HG02938 (cell line): ENCODE measurements around the gene RSPH1.

Experiments
- ATAC-seq: cut with Tn5 transposase; IDR thresholded peaks from one replicate; pipeline ENCODE4 v1.9.1; 2021; ENCODE audit warnings: mild to moderate bottlenecking, moderate library complexity; ENCODE audit not compliant: unreplicated experiment

Gene RSPH1

DNA sequence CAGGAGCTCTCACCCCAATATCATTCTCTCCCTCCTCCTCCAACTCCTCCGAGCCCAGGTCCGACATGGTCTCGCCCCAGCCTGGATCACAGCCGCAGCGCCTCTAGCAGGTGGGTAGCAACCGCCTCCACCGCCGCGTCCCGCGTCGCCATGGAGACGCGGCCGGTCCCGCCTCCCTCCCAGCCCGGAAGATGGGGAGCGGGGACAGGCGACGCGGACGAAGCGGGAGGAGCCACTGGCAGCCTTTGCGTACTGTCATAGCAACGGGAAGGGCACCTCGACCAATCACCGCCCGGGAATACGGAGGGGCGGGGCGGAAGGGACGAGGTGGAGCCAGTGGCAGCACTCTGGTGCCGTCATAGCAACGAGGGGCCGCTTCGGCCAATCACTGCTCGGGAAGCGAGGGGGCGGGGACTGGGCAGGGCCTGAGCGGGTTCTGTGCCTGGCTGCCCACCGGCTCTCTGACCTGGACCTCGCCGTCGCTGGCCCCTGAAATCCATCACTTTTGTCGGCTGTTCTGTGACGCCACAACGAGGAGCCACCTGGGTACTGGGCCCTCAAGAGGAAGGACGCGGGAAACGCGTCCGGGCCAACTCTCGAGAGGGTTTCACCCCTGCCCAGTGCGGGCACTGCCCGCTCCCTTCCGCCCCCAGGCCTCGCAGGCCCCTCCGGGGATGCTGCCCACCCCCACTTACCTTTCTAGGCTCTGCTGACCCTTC, at the start of gene RSPH1:
Gene RSPH1 (minus strand): TSS at position 105 of the 719 bp plus-strand sequence. CDS start 38 bp downstream, at position 67.
- peak; percentile 95 for ATAC-seq

DNA sequence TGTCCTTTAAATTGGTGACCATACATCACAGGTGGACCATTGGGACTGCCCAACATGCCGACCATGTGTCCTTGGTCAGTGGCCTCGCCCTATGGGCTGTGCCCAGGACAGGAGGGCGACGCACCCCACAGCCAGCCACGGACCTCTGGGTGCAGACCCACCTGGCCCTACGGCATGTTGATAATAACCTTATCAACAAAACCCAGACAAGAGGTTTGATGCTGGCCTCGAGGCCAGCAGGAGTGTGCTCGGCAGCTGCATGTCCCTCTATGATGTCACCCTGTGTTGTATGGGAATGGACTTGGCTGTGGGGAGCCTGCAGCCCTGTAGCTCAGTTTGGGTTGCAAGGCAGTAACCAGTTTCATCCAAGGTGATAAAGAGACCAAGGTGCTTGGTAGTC, 49.7 kb upstream of the RSPH1 start:
- no peak for ATAC-seq

DNA sequence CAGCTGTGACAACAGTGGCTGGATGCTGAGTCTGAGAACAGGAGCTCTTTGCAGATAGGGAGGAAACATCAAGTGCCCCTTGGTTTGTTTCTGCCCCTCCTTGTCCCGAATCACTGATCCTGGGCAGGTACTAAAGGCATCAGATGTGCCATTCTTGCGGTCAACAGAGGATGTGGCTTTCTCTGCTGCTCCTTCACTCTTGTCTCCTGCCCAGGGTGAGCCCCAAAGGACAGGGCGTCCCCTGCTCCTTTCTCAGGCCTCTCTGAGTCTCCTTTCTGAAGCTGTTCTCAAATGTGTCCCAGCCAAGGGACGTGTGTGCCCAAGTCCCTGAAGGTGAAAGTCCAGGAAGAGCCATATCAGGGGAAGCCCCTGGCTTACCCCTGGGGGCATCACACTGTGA, 49.3 kb upstream of the RSPH1 start:
- no peak for ATAC-seq

DNA sequence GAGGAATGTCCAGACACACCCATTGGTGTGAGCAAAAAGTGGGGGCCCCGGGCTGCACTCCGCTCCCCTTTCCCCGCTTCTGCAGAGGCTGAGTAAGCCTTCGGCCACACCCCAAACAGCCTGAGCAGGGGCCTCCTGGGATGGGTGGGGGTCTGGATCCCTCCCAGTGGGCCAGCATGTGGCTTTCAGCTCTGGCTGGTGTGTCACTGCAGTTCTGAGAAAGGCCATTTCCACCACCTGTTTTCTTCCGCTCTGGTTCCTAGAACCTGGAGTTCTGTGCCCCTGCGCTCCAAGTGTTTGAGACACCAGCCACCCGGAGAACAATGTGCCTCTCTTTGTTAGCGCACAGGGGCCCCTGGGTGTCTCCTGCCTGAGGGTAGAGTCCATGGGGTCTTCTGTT, 48.5 kb upstream of the RSPH1 start:
- no peak for ATAC-seq

GRCh38 chr21:42543106-42543847, 47.3 kb upstream of the RSPH1 start:
- no peak for ATAC-seq

DNA sequence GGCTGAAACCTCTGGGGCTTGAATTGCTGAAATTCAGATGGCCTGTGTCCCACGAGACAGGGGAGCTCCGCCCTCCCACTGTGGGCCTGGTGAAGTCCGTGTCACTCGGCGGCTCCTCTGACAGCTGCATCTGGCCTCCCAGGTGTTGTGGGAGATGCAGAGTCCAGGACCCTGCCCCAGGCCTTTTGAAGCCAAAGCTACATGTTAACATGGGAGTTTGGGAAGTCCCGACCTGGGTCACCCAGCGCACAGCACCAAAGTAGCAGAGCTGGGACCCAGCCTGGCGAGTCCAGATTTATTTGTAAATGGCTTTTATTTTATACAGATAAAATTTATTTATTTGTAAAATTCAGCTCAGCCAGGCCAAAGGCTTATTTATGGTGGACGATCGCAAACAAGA, 46.6 kb upstream of the RSPH1 start:
- ATAC-seq, result no peak

- no peak for ATAC-seq
Measured at GRCh38 chr21:42542196-42542595, 46.2 kb upstream of the RSPH1 start.

DNA sequence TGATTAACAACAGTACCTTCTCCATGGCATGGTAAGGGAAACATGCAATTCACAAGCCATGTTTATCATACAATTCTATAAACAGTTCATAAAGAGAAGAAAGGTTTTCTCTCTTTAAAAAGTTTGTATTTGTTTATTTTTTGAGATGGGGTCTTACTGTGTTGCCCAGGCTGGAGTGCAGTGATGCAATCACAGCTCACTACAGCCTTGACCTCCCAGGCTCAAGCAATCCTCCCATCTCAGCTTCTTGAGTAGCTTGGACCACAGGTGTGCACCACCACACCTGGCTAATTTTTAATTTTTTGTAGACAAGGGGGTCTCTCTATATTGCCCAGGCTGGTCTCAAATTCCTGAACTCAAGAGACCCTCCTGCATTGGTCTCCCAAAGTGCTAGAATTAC, 45.6 kb upstream of the RSPH1 start:
- ATAC-seq, result no peak

GRCh38 chr21:42541174-42541573, 45.1 kb upstream of the RSPH1 start:
- ATAC-seq, result no peak

DNA sequence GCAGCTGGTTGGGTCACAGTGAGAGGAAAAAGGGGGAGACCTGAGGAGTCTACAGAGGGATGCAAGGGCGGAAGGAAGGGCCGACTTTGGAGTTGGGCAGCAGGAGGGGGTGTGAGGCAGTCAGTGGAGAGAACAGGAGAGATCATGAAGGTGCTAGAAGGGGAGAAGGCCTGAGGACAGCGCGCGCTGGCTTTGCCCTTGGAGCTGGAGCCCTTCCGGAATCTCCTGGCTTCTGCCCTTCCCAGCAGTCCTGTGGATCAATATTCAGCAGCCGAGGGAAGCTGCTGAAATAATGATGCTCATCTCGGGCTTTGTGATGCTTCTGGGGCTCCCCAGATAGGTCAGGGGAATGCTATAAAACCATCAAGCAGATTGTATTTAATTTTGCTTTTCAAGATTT, 44.4 kb upstream of the RSPH1 start:
- no peak for ATAC-seq

GRCh38 chr21:42539931-42540343, 43.9 kb upstream of the RSPH1 start:
- ATAC-seq, result no peak

DNA sequence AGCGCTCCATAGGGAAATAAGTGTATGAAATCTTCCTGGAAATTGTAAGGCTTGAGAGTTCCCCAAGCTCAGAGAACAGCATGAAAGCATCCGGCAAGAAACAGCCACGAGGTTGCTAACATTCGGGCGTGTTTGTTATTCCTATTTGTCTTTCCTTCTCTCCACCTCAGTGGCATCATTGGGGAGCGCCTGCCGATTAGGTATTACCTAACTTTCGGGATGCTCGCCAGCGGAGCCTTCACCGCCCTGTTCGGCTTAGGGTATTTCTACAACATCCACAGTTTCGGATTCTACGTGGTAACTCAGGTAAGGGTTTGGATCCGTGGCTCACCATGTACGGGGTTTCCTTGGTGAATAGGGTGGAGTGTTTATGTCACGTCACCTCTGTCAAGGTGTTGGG, 43.3 kb upstream of the RSPH1 start:
- ATAC-seq, result no peak

- ATAC-seq, result no peak
Measured at GRCh38 chr21:42538479-42539275, 42.7 kb upstream of the RSPH1 start.

- no peak for ATAC-seq
Measured at GRCh38 chr21:42537106-42537742, 41.2 kb upstream of the RSPH1 start.

DNA sequence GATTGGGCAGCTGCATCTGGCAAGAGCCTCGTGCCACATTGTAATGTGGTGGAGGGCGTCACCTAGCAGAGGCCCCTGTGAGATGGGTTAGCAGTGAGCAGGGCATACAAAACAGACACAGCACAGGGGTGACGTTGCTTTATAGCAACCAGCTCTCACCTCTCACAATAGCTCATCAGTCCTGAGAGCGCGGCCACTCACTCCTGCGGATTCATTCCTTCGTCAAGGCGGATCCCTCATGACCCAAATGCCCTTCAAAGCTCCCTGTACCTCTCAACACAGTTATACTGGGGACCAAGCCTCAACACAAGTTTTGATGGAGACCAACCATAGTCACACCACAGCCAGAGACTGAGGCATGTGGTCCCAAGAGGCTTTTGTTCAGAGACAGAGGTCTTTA, 40.6 kb upstream of the RSPH1 start:
- no peak for ATAC-seq

DNA sequence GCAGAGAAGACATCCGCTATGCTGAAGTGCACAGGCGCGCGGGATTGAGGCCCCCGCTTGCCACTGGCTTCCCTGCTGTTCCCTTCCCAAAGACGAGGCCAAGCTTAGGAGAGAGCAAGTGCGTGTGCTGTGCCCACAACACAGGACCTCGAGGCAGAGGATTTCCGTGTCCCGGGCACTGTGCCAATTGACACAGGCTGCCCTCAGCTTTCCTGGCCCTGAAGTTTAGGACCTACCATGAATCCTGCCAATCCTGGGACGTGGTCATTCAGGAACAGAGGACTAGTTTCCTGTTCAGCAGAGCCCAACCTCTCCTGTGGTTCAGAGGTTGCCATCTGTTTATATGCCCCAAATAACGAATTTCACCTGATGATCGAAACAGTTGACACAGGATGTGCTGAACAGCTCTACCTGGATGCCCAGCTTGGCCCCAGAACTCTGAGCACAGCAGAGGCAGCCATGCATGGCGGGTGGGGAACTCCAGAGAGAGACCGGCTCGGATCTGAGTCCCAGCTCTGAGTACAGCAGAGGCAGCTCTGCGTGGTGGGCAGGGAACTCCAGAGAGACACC, 39.7 kb upstream of the RSPH1 start:
- peak; percentile 44 for ATAC-seq

GRCh38 chr21:42534421-42535378, 38.7 kb upstream of the RSPH1 start:
- no peak for ATAC-seq

DNA sequence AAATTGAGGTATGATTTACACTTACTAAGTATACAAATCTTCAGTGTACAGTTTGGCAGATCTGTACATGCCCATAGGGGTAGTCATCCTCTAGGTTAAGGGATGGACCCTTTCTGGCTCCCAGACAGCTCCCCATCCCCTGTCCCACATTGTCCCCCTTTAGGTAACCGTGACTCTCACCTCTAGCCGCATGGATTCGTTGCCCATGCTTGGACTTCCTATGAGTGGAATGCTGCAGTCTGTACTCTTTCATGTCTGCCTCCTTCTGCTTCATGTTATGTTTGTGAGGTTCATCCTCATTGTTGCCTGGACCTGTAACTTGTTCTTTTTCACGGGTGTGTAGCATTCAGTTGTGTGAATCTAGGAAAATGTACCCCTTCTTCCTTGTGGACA, 37.9 kb upstream of the RSPH1 start:
- no peak for ATAC-seq

DNA sequence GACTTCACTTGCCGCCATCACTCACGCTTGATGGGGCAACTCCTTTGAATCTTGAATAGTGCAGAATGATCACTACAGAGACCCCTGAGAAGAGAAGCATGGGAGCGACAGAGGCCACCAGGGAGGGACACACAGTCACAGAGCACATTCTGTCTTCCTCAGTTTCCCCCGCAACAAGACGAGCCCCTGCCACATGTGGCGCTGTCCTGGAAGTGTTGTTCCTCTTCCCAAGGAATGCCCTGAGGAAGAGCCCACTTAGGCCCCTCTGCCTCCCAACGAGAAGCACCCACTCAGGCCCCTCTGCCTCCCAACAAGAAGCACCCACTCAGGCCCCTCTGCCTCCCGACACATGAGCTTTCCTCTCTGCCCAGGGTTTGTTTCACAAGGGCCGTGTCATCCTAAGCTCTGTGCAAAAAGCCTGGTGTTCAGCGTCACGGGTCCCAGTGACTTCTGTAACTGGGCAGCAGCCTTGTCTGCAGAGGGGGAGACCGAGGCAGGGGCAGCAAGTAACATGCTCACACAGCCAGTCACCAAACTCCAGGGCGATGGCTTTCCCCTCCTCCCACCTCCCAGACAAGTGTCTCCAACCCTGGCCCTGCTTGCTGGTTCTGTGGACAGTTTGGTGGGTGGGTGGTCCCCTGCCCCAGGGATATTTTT, 37.4 kb upstream of the RSPH1 start:
- ATAC-seq, result no peak
